Inflammatory macrophage (primary cell): ENCODE data around the gene CNFN.
"Not testable (repeated sequence)": the region's sequence is repeated elsewhere in the genome, so short reads cannot be mapped to it uniquely, and the experiment has no call there.

Source experiments
- DNase-seq, 2 donors: peaks; one replicate each; pipeline ENCODE4 v3.0.0-alpha.2; 2020 to 2022

The CNFN gene

GRCh38 chr19:42349378-42350107, 40.6 kb downstream of the CNFN start:
- DNase-seq, result no peak

DNA sequence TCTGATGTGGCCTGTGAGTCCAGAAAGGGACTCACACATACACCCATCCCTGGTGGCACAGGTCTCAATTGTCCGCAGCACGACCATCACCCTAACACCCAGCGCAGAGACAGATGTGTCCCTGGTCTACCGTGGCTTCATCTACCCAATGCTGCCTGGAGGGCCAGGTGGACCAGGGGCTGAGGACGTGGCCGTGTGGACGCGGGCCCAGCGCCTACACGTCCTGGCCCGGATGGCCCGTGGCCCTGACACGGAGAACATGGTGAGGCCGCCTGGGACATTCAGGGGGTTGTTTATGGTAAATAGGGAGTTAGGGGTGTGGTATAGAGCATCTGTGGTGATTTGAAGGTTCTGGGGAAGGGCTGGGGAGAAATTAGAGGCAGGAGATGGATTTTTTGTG, 41.9 kb downstream of the CNFN start:
- DNase-seq, result no peak

GRCh38 chr19:42345191-42345812, 44.8 kb downstream of the CNFN start:
- no peak for DNase-seq

GRCh38 chr19:42344336-42344893, 45.7 kb downstream of the CNFN start:
- DNase-seq, result no peak

DNA sequence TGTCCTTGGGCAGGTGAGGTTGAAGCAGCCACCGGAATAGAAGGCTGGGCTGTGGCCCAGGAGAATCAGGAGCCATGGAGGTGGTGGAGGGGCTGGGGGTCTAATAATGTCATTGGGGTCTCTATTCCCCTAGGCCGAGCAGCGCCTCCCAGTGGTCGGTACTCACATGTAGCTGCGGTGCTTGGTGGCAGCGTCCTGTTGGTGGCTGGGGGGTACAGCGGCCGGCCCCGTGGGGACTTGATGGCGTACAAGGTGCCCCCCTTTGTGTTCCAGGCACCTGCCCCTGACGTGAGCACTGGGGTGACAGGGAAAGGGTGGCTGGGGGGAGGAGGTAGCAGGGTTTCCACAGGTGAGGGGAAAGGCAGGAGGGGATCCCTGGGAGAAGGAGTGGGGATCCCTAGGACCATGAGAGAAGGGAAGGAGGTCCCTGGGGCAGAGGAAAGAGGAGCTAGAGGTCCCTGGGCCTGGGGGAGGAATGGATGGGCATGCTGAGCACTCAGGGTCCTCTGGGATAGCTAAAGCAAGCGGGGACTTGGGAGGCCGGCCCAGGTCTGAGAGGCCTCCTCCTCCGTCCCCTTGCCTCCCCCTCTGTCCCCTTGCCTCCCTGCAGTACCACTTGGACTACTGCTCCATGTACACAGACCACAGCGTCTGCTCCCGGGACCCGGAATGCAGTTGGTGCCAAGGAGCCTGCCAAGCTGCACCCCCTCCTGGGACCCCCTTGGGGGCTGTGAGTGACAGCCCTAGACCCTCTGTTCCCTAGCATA, 46.6 kb downstream of the CNFN start:
- no peak for DNase-seq

DNA sequence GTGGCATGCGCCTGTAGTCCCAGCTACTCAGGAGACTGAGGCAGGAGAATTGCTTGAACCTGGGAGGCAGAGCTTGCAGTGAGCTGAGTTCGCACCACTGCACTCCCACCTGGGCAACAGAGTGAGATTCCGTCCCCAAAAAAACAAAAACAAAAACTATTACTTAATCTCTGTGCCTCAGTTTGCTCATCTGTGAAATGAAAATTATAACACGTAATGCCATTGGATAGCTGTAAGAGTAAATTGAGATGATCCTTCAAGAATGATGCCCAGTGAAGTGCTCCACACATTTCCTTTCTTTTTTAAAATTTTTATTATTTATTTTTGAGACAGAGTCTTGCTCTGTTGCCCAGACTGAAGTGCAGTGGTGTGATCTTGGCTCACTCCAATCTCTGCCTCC, 50.2 kb downstream of the CNFN start:
- DNase-seq, result not testable (repeated sequence)

DNA sequence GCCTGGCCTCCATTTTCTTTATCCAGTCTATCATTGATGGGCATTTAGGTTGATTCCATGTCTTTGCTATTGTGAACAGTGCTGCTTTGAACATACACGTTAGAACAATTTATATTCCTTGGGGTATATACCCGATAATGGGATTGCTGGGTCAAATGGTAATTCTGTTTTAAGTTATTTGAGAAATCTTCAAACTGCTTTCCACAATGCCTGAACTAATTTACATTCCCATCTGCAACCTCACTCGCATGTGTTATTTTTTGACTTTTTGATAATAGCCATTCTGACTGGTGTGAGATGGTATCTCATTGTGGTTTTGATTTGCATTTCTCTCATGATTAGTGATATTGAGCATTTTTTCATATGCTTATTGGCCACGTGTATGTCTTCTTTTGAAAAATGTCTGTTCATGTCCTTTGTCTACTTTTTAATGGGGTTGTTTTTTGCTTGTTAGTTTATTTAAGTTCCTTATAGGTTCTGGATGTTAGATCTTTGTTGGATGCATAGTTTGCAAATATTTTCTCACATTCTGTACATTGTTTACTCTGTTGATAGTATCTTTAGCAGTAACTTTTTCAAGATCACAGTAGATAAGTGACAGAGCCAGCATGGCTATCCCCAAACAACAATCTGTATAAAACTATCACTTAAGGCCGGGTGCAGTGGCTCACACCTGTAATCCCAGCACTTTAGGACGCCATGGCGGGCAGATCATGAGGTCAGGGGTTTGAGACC, 50.8 kb downstream of the CNFN start:
- DNase-seq, result not testable (repeated sequence)
